ENCODE measurements around the gene PAPPA2.

PAPPA2 gene

DNA sequence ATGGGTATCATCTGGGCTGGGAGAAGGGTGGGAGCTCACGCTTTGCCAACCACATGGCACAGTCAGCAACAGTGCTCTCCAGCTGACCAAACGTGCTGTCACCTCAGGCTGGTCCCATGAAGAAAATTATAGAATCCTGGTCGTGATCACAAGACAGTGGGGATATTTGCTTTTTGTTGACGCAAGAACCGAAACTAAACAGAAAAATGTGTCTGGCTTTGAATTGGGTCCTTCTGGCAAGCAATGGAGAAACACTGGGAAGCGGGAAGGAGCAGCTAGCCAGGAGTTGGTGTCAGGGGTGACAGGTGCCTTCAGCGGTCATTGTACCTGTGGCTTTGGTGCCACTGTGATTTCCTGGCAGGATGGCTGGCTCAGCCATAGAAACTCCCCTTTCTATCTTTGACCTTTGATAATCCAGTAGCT is 304.8 kb downstream of the PAPPA2 start:
- DNase-seq (ENCODE audit: low read depth in 3 of 3), result no peak

DNA sequence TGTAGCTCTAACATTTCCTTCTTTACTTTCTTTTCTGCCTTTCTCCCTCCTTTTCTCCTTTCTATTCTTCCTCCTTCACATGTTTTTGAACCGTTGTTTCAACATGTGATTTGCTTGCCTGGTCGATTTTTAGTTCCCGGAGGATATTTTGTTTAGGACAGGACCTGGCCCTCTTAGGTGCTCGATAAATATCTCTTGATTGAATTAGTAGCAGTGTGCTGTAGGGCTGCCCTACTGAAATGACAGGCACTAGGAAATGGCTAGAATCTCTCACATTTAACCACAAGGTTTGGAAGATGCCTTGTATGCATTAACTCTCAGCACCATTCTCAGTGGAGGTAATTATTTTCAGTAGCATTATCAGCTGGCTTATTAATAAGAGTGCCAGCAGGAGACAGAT is 305.6 kb downstream of the PAPPA2 start:
- no peak for DNase-seq (ENCODE audit: low read depth in 3 of 3)

GRCh38 chr1:176770066-176770465 is 307.1 kb downstream of the PAPPA2 start:
- no peak for DNase-seq (ENCODE audit: low read depth in 3 of 3)

DNA sequence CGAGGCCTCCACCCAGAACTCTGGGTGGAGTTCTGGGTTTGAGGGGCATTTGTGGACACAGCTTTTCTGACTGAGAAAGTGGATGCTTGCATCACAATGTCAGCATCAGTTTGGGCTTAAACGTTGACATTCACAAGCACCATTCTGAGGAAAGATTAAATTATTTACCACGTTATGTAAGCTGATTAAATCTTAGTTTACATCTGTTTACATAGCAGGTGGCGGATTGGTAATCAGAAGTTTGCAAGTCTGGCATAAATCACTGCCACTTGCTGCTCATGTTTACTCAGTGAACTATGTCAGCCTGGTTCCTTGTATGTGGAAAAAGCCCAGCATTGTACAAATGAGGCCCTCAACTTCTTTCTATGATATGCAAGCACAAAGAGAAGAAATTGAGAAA is 310.1 kb downstream of the PAPPA2 start:
- no peak for DNase-seq (ENCODE audit: low read depth in 3 of 3)

DNA sequence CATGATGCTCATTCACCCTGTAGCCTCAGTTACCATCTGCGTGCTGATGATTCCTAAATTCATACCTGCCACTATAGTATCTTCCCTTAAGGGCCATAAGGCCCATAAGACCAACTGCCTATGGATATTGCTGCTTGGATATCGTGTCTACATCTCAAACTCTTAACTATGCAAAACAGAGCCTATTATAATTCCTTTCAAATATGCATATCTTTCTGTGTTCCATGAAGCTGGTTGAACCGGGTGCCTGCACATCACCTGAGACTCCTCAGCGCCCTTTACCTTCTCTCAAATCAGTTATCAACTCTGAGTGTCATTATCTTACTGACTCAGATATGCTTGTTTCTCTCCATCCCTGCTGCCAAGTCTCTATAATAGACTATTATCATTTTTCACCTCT is 311.2 kb downstream of the PAPPA2 start:
- no peak for DNase-seq (ENCODE audit: low read depth in 3 of 3)

DNA sequence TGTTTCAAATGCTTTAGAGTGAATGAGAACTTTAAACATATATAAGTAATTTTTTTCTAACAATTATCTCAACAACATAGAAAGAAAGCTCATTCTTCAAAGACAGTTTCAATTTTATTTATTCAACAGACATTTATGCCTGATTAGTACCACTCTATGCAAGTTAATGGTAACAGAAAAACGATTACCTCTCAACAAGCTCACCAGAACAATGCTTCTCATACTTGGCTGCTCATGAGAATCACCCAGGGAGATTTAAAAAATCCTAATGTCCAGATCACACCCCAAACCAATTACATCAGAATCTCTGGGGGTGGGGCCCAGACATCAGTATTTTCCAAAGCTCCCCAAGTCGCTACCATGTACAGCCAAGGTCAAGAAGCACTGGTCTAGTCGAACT is 312.4 kb downstream of the PAPPA2 start:
- no peak for DNase-seq (ENCODE audit: low read depth in 3 of 3)

GRCh38 chr1:176775996-176776395 is 313.0 kb downstream of the PAPPA2 start:
- DNase-seq (ENCODE audit: low read depth in 3 of 3), result no peak

DNA sequence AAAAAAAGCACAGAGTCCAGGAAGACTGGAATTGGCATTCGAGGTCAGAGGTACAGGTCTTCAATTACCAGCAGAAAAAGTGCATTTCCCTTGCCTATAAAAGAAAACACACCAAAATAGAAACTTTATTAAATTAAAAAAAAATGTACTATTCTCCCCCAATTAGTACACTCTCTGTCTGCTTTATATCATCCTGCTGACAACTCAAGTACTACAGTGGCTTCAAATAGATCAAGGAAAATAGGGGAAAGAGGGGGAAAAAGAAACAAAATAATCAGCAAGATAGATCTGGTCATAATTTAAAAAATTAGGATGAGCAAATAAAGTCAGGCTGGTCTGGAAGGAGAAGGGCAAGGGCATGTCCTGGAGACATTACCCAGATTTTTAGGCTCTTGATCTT is 315.1 kb downstream of the PAPPA2 start:
- no peak for DNase-seq (ENCODE audit: low read depth in 3 of 3)

GRCh38 chr1:176779992-176780328 is 317.0 kb downstream of the PAPPA2 start:
- DNase-seq (ENCODE audit: low read depth in 3 of 3), result no peak

DNA sequence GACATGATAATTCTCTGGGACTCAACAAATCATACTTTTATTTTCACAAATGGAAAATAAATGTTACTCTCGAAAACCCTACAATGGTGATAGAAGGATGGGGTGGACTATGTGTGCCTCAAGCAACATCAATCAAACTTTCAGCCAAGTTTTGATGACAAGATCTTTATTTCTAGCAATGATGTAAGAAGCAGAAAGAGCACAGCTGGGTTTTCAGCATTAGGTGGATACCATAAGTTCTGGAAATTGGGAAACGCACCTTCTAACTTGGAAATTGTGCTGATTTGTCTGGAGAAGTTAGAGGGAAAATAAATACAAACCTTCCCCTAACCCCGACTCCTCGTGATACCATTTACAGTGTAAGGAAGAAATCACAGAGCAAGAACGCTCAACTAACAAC is 320.3 kb downstream of the PAPPA2 start:
- no peak for DNase-seq (ENCODE audit: low read depth in 3 of 3)

- no peak for DNase-seq (ENCODE audit: low read depth in 3 of 3)
Observed at GRCh38 chr1:176785056-176785455, 322.1 kb downstream of the PAPPA2 start.

GRCh38 chr1:176785791-176786190 is 322.8 kb downstream of the PAPPA2 start:
- DNase-seq (ENCODE audit: low read depth in 3 of 3), result no peak

- DNase-seq (ENCODE audit: low read depth in 3 of 3), result no peak
Observed at GRCh38 chr1:176786274-176786673, 323.3 kb downstream of the PAPPA2 start.

- no peak for DNase-seq (ENCODE audit: low read depth in 3 of 3)
Observed at GRCh38 chr1:176789571-176790090, 326.7 kb downstream of the PAPPA2 start.

DNA sequence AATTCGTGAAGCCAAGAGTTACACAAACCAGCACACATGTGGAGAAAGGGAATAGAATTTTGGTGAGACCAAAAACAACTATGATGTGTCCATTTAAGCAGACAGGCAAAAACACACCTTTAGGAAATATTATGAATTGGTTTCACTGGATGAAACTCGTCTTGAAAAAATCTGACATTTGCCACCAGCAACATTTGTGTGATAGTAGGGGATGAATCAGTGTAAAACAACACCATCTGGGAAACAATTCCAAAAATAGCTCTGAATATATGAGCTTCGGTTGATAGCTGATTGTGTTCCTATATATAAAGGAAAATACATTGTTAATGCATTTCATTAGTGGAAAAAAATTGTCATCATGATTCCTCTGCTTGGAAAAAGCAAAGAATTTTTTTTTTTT is 327.8 kb downstream of the PAPPA2 start:
- DNase-seq (ENCODE audit: low read depth in 3 of 3), result no peak

DNA sequence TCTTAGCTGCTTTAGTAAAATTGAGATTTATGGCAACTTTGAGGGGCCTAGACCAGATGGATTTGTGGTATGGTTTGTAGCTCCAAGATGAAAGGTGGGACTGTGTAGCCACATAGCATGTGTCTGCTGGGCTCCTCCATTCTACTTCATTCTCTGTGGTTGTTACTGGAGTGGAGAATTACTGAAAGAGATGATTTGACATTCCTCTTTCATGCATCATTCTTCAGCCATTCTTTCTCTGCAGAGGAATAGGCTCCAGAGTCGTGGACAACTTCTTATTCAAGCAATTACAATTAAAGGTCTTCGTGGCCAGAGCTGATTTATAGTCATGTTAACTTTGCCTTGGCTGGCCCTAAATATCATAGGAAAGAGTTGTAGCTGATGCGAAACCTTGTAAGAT is 328.9 kb downstream of the PAPPA2 start:
- DNase-seq (ENCODE audit: low read depth in 3 of 3), result no peak

GRCh38 chr1:176794897-176795508 is 332.0 kb downstream of the PAPPA2 start:
- no peak for DNase-seq (ENCODE audit: low read depth in 3 of 3)

DNA sequence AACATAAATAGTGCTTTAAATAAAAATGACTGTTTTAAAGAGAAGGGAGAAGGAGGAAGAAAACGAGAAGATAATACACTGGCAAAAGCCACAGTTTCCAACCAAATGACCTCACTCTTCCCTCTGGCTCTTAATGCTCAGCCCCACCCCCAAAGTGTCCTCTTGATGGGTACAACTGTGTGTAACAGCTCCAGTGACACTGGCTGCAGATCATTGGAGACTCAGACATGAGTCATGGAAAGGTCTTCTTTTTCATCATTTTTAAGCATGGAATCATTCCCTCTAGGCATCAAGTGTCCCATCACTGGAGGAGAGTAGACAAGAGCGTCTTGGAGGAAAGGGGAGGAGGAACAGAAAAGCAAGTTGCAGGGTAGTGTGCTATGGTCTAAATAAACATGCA is 333.0 kb downstream of the PAPPA2 start:
- DNase-seq (ENCODE audit: low read depth in 3 of 3), result no peak

DNA sequence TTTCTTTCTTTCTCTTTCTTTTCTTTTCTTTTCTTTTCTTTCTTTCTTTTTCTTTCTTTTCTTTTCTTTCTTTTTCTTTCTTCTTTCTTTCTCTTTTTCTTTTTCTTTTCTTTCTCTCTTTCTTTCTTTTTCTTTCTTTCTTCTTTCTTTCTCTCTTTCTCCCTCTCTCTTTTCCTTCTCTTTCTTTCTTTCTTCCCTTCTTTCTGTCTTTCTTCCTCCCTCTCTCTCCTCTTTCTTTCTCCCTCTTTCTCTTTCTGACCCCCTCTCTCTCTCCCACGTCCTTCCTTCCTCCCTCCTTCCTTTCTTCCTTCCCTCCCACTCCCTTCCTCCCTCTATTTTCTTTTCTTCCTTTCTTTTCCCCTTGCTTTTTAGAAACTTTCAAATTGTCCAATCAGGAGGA is 333.6 kb downstream of the PAPPA2 start:
- no peak for DNase-seq (ENCODE audit: low read depth in 3 of 3)

- DNase-seq (ENCODE audit: low read depth in 3 of 3), result no peak
Observed at GRCh38 chr1:176799327-176799726, 336.4 kb downstream of the PAPPA2 start.

- no peak for DNase-seq (ENCODE audit: low read depth in 3 of 3)
Observed at GRCh38 chr1:176800978-176801513, 338.1 kb downstream of the PAPPA2 start.

GRCh38 chr1:176801514-176802020 is 338.6 kb downstream of the PAPPA2 start:
- no peak for DNase-seq (ENCODE audit: low read depth in 3 of 3)

DNA sequence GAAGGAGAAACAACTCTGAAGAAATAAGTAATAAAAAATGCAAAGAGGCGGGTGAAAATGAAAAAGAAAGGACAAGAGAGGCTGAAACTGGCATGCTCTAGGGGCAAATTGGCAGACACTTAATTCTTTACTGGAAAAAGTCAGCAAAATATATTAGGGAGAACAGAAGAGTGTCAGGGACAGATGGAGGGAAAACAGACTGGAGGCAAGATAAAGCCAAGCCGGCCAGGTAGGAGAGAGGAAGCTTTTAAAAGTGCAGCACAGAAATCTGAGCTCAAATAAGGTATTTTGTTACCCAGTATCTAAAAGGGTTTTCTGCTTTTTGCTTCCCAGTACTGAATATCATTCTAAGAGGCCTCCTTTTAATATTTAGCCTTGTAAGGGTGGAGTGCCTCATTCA is 339.3 kb downstream of the PAPPA2 start:
- no peak for DNase-seq (ENCODE audit: low read depth in 3 of 3)

GRCh38 chr1:176803042-176803441 is 340.1 kb downstream of the PAPPA2 start:
- DNase-seq (ENCODE audit: low read depth in 3 of 3), result no peak
